GM18507 (cell line): ENCODE results near the gene INCA1.
A peak's percentile ranks its signal among the peaks of the same experiment; 100 is the strongest.

Experiments used
- DNase-seq: peaks from one replicate; pipeline ENCODE4 v3.0.0; 2011; ENCODE audit warnings: low read depth; ENCODE audit not compliant: insufficient read length; ENCODE audit errors: extremely low spot score
- FAIRE-seq: peaks from 2 replicates; lab custom pipeline; 2011; peaks lifted over from hg19 to GRCh38; lab: Jason Lieb, UNC

The INCA1 gene

DNA sequence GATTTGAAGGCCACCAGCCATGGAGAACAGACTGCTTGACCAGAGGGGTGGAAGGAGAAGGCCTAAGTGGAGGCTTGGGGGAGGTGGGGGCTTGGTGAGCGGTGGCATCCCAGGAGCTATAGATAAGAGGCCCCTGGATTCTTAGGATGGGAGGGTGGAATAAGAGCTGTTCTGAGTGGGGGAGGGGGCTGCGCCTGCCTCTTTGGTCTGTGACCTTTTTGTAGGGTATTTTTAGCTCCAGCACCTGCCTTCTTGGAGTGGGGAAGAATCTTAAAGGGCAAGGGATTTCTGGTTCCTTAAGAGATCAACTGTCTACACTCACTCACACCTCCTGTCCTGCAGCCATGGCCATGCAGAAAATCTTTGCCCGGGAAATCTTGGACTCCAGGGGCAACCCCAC is 45.8 kb downstream of the INCA1 start:
- FAIRE-seq: no peak

DNA sequence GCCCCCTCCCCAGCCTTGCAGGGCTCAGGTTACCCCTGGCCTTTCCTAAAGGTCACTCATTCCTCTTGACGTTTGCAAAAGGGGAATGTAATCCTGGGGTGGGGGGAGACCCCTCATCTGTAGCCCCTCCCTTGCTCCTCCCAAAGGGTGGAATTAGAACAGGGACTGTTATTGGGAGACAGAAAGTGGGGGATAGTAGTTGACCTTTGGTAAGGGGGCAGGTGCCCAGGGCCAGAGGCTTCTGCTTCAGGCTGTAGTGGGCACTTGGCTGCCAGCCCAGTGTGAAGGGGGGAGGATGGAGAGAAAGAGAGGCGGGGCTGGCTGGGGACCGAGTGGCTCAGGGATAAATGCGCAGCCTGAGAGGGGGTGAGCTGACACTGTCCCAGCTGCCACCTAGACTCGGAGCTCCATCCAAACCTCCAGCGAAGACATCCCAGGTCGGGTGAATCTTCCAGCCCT is 46.5 kb downstream of the INCA1 start, which contains the start of gene ENO3:
Gene ENO3 (plus strand): TSS at position 374 of the 459 bp plus-strand sequence. CDS start 711 bp downstream, outside the sequence.
- no peak for DNase-seq
- peak; percentile 18 for FAIRE-seq

More for the DNA sequence above, 45.8 kb downstream of the INCA1 start:
- DNase-seq: no peak

DNA sequence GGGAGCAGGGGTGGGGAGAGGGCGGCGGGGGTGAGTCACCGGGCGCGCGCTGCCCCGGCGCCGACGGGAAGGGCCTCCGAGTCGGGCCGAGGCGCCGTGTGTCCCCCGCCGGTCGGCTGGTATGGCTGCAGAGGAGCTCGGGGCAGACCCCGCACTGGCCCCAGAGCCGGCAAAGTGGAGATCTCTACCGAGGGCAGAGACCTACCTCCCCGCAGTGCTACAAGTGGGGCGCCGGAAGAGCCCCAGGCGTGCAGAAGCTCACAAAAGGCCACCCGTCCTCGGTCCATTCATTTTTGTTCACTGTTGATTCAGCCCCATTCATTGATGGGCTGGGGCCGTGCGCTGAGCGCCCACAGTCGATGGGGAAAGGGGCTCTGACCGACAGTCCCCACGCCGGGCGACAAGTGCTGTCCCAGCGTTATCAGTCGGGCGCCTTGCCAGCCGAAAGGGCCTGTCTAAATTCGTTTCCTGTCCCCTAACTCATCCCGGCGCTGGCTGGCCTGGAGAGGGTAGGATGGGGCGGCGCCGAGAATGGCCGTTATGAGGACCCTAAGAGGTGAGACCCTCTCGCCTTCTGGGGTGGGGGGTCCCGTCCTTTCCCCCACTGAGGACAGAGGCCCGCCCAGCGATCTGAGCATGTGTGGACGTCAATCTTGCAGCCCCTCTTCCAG is 47.1 kb downstream of the INCA1 start:
- FAIRE-seq: peak; percentile 65
- DNase-seq: no peak

DNA sequence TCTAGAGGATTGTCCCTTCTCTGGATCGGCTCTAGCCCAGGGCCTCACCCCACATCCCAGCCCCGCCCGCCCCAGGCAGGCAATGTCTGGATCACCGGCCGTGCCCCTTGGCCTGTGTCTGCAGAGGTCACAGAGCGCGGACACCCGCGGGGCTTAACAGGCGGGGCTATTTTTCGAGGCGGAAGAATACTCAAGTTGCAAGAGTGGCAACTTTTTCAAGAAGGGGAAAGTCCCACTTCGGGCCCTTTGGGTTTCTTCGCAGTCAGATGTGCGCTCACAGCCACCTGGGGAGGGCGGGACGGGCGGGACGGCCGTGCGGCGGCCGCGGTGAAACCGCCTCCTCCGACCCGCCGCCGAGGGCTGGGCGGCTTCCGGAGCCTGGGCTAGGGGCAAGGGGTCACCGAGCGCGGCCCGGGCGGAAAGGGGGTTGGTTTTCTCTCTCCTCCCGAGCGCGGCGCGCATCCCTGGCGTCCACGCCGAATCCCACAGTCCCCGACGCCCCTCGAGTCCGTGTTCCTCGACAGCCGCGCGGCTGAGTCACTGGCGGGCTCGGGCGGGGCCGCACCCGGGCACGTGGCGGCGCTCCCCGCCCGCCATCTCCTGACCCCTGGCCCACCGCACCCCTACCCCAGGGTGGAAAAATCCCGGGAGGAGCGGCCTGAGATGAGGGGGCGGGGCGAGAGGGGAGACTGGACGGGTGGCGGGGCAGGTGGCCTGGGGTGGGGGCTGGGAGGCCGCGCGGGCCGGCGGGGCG is 47.8 kb downstream of the INCA1 start:
- peak; percentile 84 for FAIRE-seq

DNA sequence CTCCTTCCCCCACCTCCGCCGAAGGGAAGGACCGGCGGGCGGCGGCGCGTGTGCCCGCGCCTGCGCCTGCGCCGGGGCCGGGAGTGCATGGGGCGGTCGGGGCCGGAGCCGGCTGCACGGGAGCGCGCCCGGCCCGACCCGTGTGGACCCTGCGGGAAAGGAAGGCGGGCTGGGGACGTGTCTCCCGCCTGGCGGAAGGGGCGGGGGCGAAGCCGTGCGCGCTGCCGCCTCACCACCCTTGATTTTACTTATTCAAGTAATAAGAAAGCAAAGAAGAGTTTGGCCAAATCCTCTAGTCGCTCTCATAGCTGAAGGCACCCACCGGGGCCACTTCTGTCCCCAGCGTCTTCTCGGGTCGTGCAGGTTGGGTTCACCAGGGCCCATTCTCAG is 48.4 kb downstream of the INCA1 start:
- DNase-seq (peak; percentile 74), FAIRE-seq (no peak)

More for the DNA sequence above, 47.8 kb downstream of the INCA1 start:
- no peak for DNase-seq

DNA sequence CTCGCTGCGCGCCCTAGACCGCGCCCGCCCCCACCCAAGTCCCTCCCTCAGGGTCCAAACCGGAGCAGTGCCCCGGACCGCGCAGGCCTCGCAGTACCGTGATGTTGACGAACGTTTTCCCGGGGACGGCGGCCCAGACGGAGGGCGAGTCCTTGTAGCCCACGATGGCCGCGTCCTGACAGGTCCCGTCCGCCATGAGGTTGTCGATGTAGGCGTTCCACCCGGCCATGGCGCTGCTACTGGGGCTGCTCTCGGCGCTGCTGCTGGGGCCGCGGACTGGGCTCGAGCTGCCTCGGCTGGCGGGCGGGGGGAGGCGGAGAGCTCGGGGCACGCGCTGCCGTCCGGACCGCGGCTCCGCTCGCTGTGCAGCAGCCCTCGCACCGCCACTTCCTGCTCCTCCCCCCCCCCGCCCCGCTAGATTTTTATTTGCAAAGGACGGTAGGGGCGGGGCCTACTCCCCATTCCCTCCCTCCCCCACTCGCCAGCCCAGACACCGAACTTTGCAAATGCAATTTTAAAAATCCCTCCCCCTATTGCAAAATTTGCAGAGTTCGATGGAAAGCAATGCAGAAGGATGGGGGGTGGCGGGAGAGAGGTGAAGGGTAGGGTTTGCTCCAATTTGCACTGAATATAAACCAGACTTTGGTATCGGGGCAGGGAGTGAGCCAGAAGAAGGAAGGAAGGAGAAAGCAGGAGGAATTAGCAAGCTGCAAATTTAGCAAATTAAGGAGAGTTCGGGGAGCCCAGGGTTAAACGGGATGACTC is 49.0 kb downstream of the INCA1 start, which contains the start of gene PFN1:
Gene PFN1 (minus strand): TSS at position 365 of the 765 bp plus-strand sequence. CDS start 136 bp downstream, at position 229.
- peak; percentile 90 for FAIRE-seq

DNA sequence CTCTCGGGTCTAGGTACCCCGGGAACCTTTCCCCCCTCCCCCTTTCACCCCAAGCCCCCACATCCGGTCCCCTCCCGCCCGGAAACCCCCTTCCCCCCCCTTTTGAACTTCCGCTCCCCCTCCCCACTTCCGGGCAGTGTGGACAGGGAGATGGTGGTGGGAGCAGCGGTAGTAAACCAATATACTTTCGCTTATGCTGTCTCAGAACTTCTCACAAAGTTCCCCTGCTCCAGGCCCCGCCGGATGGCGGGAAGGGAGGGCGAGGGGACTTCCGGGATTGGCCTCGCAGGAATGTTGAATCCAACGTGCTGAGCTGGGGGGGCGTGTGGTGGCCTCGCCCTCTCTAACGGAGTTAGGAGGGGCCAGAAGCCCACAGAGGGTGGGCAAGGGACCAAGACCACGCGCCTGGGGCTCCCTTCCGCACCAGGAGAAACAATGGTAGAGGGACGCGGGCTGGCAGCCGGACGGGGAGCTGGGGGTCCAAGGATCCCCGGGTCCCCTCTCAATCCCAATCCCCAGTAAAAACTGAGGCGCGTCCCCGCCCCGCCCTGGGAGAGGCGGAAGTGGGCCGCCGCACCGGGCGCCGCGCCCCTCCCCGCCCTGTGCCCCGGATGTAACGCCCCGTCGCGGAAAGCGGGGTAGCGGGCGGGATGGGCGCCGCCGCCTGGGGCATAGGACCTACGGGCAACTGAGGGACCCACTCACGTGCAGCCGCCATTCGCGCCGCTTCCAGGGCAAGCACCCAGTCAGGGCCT is 49.7 kb downstream of the INCA1 start:
- DNase-seq (no peak), FAIRE-seq (peak; percentile 85)

More for the DNA sequence above, 49.0 kb downstream of the INCA1 start, which contains the start of gene PFN1:
- DNase-seq: peak; percentile 71

DNA sequence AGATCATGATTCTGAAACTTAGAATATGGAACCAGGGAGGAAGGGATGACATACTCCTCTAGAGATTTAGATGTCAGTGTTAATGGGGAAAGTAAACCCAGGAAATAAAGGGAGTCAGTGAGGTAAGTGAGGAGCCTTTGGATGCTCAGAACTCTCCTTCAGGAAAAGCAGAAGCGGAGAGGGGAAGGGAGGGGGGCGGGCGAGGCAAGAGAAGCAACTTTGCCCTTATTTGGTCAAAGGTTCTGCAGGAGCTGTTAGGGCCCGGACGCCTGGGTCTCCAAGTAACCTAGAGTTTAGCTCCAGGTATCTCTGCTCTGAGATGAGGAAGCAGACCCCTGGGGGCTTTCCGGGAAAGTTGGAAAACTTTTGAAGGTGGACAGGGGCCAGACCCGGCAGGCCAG is 50.3 kb downstream of the INCA1 start:
- FAIRE-seq (peak; percentile 56), DNase-seq (no peak)

DNA sequence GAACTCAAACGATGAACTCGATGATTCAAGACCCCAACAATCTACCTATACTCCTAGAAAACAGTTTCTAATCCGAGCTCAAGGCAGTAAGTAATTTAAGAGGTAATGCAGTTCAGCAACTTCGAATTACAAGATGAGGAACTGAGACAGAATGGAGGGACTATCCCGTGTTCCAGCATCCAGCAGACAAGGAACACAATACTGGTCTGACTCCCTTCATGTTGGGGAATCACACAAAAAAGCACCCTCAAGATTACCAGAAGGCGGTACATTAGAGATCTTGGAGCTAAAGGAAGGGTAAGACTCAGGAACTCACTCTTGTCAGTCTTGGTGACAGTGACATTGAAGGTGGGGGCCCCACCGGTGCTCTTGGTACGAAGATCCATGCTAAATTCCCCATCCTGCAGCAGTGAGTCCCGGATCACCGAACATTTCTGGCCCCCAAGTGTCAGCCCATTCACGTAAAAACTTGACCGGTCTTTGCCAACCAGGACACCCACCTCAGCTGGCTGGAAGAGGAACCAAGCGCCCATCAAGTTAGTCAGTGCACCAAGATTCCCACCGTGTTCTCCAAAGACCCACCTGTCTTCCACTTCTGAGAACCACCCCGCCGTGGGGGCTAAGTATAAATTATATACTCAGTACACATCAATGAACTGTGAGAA is 50.9 kb downstream of the INCA1 start:
- FAIRE-seq (peak; percentile 65), DNase-seq (no peak)

DNA sequence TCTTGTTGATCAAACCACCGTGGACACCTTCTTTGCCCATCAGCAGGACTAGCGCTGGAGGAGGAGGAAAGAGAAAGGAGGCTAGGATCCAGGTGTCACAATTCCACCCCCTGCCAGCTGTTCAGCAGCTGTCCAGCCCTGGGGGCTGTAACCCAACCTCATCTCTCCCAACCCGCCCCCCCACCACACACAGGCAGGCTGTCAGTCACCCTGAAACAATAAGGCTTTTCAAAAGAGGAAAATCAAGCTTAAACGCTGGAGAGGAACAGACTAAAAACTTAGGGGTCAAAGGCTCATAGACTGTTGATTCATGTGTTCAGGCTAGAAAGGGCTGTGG is 51.4 kb downstream of the INCA1 start:
- DNase-seq (no peak), FAIRE-seq (peak; percentile 36)

DNA sequence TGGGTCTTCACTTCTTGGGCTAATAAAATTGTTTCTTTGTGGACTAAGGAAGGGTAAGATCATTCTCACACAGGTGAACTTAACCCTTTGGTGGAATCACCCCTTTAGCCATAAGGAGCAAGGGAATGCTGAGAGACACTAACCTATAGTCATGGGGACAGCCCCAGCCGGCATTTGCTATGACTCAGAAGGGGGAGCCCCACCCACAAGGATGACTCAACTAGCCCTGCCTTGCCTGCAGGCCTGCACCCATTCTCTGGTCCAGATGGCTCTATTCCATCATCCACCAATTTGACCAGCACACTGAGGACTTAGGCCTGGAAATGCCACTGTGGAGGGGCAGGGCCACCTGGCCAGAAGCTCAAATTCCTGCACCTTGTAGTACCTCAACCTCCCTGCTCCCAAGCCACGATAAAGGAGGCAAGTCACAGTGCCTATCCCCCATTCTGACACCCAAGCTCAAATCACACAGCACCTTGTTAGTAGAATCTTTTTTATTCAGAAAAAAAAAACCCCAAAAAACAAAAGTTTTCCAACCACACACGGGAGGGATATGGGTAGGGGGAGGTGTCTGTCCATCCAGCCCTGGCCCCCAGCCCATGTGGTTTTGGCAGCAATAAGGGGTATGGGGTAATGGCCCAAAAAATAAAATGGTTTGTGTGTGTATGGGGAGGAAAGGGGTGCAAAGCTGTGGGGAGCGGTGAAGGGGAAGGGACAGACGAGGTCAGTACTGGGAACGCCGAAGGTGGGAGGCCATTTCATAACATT is 52.0 kb downstream of the INCA1 start:
- FAIRE-seq (peak; percentile 94), DNase-seq (no peak)

DNA sequence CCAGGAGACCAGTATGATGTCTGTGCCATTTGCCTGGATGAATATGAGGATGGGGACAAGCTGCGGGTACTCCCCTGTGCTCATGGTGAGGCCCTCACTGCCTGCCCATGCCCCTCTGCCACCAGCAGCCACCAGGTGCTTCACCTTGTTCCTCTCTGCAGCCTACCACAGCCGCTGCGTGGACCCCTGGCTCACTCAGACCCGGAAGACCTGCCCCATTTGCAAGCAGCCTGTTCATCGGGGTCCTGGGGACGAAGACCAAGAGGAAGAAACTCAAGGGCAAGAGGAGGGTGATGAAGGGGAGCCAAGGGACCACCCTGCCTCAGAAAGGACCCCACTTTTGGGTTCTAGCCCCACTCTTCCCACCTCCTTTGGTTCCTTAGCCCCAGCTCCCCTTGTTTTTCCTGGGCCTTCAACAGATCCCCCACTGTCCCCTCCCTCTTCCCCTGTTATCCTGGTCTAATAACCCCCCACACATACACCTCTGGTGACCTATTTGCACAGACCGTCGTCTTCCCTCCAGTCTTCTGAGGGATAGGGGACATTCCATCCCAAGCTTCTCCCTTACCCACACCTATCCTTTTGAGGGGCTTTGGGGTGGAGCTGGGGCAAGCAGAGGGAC is 52.7 kb downstream of the INCA1 start:
- DNase-seq (no peak), FAIRE-seq (no peak)

DNA sequence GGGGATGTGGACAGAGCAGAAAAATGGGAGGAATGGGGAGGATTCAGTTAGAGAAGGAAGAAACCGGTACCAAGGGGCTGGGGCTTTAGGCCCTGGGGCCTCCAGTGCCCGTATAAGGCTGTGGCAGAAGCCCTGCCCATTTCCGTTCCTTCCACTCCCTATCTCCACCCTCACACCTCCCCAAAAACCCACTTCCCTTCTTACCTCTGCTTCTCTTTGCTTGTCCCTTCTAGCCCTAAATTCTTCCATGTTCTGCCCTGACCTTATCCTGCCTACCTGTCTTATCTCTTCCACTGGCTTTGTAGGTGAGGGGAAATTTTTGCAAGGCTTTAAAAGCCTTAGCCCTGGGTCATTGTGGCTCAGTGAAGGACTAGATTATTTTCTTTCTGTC is 53.2 kb downstream of the INCA1 start:
- DNase-seq: no peak
- peak; percentile 89 for FAIRE-seq

DNA sequence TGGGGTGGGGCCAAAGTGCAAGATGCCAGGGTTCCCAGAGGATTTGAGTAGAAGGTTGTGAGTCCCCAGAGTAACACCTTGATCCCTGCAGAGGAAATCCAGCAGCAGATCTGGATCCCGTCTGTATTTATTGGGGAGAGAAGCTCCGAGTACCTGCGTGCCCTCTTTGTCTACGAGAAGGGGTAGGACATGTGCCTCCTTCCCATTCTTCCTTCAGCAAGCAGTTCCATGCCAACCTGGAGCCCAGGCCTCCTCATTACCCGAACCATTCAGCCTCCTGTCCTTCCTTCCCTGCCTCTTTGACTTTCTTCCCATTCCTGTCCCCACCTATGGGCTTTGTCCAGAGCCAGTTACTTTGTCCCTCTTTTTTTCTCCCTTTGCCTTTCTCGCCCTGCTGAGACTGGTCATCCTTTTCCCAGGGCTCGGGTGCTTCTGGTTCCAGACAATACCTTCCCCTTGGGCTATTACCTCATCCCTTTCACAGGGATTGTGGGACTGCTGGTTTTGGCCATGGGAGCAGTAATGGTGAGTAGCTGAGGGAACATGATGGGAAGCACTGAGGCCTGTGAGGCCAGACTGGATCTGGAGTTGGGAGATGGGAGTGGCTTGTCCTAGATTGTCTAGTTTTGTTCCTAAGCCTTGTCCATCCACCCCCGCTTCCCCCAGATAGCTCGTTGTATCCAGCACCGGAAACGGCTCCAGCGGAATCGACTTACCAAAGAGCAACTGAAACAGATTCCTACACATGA is 54.4 kb downstream of the INCA1 start:
- no peak for FAIRE-seq
- DNase-seq: no peak

DNA sequence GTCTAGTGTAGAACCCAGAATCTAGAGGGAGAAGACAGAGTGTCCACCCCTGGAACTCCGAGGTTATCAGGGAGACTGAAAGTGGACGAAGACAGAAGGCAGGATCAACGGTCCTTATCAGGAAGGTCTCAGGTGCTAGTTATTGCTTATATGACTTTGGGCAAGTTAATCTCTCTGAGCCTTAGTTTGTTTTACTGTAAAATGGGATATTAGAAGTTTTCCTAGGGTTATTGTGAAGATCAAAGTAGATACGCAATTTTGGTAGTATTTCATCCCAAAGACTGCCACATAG is 56.1 kb downstream of the INCA1 start:
- DNase-seq (no peak), FAIRE-seq (no peak)

DNA sequence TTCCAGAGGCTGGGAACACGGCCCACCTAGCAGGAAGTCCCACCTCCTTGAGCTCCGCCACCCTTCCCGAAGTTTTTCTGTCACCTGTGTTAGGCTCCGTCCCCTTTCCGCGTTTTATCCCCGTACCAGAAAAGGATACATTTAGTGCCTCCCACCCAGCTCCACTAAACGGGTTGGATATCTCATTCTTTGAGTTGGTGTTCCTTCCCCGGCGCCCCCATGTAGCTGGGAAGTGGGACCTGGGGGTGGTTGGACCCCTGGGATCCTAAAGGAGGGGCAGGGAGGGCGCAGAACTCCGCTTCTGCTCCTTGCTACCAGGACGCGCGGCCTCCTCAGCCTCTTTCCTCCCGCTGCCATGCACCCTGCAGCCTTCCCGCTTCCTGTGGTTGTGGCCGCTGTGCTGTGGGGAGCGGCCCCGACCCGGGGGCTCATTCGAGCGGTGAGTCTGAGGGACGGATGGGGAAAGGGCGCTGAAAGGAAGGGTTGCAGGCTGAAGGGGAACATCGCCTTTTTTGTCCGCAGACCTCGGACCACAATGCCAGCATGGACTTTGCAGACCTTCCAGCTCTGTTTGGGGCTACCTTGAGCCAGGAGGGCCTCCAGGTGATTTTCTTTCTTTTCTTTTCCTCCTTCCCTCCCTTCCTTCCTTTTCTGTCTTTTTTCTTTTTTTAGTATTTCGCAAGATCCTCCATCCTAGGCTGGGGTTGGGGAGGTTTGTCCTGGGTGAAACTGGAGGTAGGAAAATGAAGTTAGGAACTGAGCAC is 56.6 kb downstream of the INCA1 start:
- DNase-seq (no peak), FAIRE-seq (no peak)
